ENCODE results near the gene ECM2. TPM values are rescaled to one million over a fixed set of nuclear protein-coding genes. Genes with fewer than 3 reads are reported as not detected.
A peak's percentile ranks its signal among the peaks of the same experiment; 100 is the strongest.

The ECM2 gene
- total RNA-seq, 1 donor: 62.2 TPM

GRCh38 chr9:92494856-92495255, 40.9 kb downstream of the ECM2 start:
- no peaks in the 10 kb centered on the region for H3K9me3 ChIP-seq (ENCODE audit: low read depth, low read length)
- H3K4me1 ChIP-seq (ENCODE audit: insufficient read depth, low read length): peaks cover 5% of the 10 kb centered on the region
- H3K36me3 ChIP-seq (ENCODE audit: insufficient read depth, low read length): no peaks in the 10 kb centered on the region
- no peak overlapping the region for H2AFZ ChIP-seq (ENCODE audit: low read length)
- no peak overlapping the region for H3K4me3 ChIP-seq (ENCODE audit: insufficient read depth, low read length)
- H3K79me2 ChIP-seq (ENCODE audit: insufficient read depth, low read length): no peaks in the 10 kb centered on the region
- TF ChIP-seq, protein P1, sequence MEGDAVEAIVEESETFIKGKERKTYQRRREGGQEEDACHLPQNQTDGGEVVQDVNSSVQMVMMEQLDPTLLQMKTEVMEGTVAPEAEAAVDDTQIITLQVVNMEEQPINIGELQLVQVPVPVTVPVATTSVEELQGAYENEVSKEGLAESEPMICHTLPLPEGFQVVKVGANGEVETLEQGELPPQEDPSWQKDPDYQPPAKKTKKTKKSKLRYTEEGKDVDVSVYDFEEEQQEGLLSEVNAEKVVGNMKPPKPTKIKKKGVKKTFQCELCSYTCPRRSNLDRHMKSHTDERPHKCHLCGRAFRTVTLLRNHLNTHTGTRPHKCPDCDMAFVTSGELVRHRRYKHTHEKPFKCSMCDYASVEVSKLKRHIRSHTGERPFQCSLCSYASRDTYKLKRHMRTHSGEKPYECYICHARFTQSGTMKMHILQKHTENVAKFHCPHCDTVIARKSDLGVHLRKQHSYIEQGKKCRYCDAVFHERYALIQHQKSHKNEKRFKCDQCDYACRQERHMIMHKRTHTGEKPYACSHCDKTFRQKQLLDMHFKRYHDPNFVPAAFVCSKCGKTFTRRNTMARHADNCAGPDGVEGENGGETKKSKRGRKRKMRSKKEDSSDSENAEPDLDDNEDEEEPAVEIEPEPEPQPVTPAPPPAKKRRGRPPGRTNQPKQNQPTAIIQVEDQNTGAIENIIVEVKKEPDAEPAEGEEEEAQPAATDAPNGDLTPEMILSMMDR (IDR thresholded peaks at IDR 0.05; ENCODE audit: extremely low read depth, low read depth, low read length): no peak
- H3K27ac ChIP-seq (ENCODE audit: low read depth, low read length): no peak overlapping the region
- no peaks in the 10 kb centered on the region for H4K20me1 ChIP-seq (ENCODE audit: insufficient read depth, low read length)
- H3K4me2 ChIP-seq (ENCODE audit: insufficient read depth, low read length): no peak overlapping the region
- no peaks in the 10 kb centered on the region for H3K27me3 ChIP-seq (ENCODE audit: insufficient read depth, low read length)
- DNase-seq (ENCODE audit: insufficient read length, low spot score, missing footprints): no peak

DNA sequence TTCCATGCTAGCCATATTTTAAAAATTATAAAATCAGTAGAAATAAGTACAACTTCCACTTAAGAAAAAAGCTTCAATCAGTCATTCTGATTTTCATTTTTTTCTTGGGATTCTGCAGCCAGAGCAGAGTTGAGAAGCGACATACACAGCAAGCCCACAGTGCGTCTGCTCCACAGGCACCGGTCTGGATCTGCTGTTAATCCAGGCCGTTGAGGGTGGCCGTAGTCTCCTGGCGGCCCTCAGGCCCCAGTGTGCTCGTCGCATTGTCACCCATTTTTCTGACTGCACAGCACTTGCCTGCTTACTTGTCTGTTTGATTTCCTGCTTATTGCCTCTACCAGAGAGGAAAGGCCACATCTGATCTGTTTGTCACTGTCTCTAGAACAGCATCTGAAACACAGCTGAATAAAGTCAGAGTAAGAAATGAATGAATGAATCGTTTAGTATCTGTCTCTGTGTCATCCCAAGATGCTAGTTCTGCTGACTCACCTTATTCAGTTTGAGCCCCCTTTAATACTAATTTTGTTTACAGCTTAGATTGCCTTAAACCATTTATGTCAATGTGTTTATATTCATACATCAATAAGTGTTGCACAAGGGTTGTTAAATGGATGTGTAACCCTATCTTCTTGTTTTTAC, 41.9 kb downstream of the ECM2 start:
- Histone ChIP-seq H3K27me3 (ENCODE audit: insufficient read depth, low read length) (no peaks in the 10 kb centered on the region), H3K9me3 (ENCODE audit: low read depth, low read length) (no peaks in the 10 kb centered on the region), H3K4me3 (ENCODE audit: insufficient read depth, low read length) (no peak overlapping the region), H2AFZ (ENCODE audit: low read length) (no peak overlapping the region), H3K27ac (ENCODE audit: low read depth, low read length) (no peak overlapping the region), H4K20me1 (ENCODE audit: insufficient read depth, low read length) (no peaks in the 10 kb centered on the region), H3K4me2 (ENCODE audit: insufficient read depth, low read length) (no peak overlapping the region), H3K4me1 (ENCODE audit: insufficient read depth, low read length) (peaks cover 7% of the 10 kb centered on the region), H3K79me2 (ENCODE audit: insufficient read depth, low read length) (no peaks in the 10 kb centered on the region), H3K36me3 (ENCODE audit: insufficient read depth, low read length) (no peaks in the 10 kb centered on the region)
- DNase-seq (ENCODE audit: insufficient read length, low spot score, missing footprints): no peak
- TF ChIP-seq, protein P1 (IDR thresholded peaks at IDR 0.05; ENCODE audit: extremely low read depth, low read depth, low read length): no peak

DNA sequence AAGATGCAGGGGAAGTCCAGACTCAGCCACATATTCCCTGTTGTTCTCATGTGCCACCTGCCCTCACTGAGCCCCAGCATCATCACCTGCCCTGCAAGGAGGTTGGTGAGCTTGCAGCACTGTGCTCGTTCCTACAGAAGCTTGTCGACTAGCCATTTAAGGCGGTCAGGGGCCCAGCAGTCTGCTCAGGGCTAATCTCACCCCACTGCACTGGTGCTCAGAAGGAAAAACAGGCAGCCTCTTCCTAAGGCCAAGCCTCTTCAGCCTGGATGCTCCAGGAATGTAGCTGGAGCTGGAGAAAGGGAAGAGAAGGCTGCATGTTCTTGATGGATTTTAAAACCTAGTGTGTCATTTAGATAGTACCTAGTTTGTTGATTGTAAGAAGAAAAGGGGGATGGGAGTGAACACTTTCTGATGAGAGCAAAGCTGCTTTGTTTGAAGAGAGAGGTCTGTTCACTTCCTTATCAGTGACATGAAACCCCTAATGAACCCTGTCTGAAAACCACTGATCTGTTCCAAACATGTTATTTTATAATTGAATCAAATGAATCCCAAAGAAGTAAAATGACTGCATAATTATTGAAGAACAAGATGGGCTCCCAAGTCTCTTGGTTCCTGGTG, 42.9 kb downstream of the ECM2 start:
- no peak for DNase-seq (ENCODE audit: insufficient read length, low spot score, missing footprints)
- no peaks in the 10 kb centered on the region for H3K27me3 ChIP-seq (ENCODE audit: insufficient read depth, low read length)
- no peak overlapping the region for H3K4me3 ChIP-seq (ENCODE audit: insufficient read depth, low read length)
- H2AFZ ChIP-seq (ENCODE audit: low read length): no peak overlapping the region
- H3K36me3 ChIP-seq (ENCODE audit: insufficient read depth, low read length): no peaks in the 10 kb centered on the region
- H3K79me2 ChIP-seq (ENCODE audit: insufficient read depth, low read length): no peaks in the 10 kb centered on the region
- H3K4me1 ChIP-seq (ENCODE audit: insufficient read depth, low read length): peaks cover 7% of the 10 kb centered on the region
- no peak overlapping the region for H3K4me2 ChIP-seq (ENCODE audit: insufficient read depth, low read length)
- no peaks in the 10 kb centered on the region for H4K20me1 ChIP-seq (ENCODE audit: insufficient read depth, low read length)
- no peaks in the 10 kb centered on the region for H3K9me3 ChIP-seq (ENCODE audit: low read depth, low read length)
- TF ChIP-seq, protein P1 (IDR thresholded peaks at IDR 0.05; ENCODE audit: extremely low read depth, low read depth, low read length): no peak
- no peak overlapping the region for H3K27ac ChIP-seq (ENCODE audit: low read depth, low read length)

DNA sequence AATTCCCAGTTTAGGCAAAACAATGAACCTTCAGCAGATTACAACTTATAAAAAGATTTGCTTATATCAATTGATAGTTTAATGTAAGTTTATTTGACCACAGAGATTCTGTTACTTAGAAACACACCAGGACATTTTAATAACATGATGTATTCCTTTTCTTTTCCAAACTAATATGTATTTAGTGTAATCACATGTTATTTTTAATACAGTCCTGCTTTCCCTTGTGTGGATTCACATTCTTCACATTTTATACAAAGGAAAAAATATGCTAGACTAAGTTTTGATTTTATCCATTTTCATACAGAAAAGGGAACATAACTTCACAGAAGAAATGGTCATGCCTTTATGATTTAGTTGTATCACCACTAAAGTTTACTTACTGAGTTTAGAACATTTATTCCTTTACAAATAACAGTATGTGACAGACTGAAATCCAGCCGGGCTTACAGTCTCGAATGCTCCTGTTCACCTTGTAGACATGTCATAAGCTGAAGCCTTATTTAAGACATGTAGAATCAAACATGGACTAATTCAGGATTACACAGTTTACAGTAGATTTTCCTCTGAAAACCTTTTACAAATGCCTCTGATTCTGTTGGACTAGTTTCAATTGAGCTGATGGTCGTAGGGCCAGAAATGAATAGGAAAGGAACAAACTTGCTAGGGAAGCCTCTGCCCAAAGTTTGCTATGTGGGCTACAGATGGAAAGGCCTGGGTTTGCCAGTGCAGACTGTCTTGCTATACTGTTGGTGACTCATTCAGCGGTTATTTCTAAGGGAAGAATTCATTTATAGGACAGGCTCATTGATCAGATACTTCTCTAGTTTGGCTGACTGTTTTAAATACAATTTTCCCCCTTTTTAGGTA, 46.9 kb downstream of the ECM2 start:
- H3K9me3 ChIP-seq (ENCODE audit: low read depth, low read length): no peaks in the 10 kb centered on the region
- H3K4me1 ChIP-seq (ENCODE audit: insufficient read depth, low read length): peaks cover 11% of the 10 kb centered on the region
- H3K79me2 ChIP-seq (ENCODE audit: insufficient read depth, low read length): no peaks in the 10 kb centered on the region
- H3K27me3 ChIP-seq (ENCODE audit: insufficient read depth, low read length): no peaks in the 10 kb centered on the region
- H3K36me3 ChIP-seq (ENCODE audit: insufficient read depth, low read length): no peaks in the 10 kb centered on the region
- H3K4me3 ChIP-seq (ENCODE audit: insufficient read depth, low read length): no peak overlapping the region
- no peaks in the 10 kb centered on the region for H4K20me1 ChIP-seq (ENCODE audit: insufficient read depth, low read length)
- no peak overlapping the region for H3K4me2 ChIP-seq (ENCODE audit: insufficient read depth, low read length)
- peak overlapping the region; percentile 49 for H2AFZ ChIP-seq (ENCODE audit: low read length)
- no peak for DNase-seq (ENCODE audit: insufficient read length, low spot score, missing footprints)
- H3K27ac ChIP-seq (ENCODE audit: low read depth, low read length): peak overlapping the region; percentile 9
- TF ChIP-seq, protein P1 (IDR thresholded peaks at IDR 0.05; ENCODE audit: extremely low read depth, low read depth, low read length): no peak
